NCI-H1092 treated with DMSO at 0.1 percent for 48 hours (cell line): ENCODE measurements around the gene SDR9C7.
"Not testable (repeated sequence)": the region's sequence is repeated elsewhere in the genome, so short reads cannot be mapped to it uniquely, and the experiment has no call there.

ENCODE experiments used
- DNase-seq: peaks from one replicate; lab custom pipeline; 2025; lab: John Stamatoyannopoulos, UW

The SDR9C7 gene

GRCh38 chr12:56933826-56934625, at the start of gene SDR9C7:
Gene SDR9C7, minus strand, starts transcription at chr12:56934408. Its CDS starts 147 bp downstream, at chr12:56934261.
- no peak for DNase-seq

- no peak for DNase-seq
Measured at GRCh38 chr12:56983386-56983785, 49.2 kb upstream of the SDR9C7 start.

GRCh38 chr12:56982578-56983236, 48.5 kb upstream of the SDR9C7 start:
- DNase-seq = not testable (repeated sequence)

DNA sequence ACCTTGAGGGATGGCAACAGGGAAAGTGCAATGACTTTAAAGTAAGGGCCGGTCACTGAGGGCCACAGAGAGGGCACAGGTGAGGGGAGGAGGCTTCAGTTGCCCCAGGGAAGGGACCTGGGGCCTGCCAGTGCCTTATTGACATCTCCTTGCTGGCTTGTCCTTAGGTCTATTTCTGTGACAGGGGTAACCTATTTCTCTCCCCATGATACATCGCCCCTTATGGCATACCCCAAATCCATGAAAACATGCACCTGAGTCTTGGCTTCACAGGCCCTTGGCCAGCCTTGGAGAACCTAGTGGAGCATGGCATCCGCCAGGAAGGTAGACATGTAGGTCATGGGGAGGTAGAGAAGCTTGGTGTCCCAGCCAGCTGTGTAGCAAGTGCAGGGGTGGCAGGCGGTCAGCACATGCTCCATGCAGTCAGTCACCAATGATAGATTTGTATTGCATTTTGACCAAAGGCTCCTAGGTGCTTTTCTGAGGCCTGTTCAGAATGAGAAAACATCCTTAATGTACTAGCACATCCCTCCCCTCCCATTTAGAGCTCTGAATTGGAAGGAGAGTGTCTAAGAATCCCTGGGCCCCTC, 46.8 kb upstream of the SDR9C7 start:
- DNase-seq = no peak

- DNase-seq = no peak
Measured at GRCh38 chr12:56980268-56980667, 46.1 kb upstream of the SDR9C7 start.

DNA sequence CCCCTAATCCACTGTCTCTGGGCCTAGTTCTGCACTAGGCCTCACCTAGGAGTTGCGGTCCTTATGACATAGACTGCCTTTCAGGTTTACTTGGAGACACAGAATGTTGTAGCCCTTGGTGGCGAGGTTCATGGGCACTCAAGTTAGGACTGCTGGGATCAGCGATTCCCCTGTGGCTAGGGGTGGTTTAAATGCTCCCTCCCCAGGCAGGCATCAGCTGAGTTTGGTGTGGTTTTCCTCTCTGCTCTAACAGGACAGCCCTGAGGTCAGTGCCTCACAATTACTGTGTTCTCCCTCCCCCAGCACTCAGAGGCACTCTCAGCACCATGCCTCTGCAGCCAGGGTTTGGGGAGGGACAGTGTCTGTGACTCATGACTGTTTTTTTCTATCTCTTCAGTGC, 45.4 kb upstream of the SDR9C7 start:
- no peak for DNase-seq

DNA sequence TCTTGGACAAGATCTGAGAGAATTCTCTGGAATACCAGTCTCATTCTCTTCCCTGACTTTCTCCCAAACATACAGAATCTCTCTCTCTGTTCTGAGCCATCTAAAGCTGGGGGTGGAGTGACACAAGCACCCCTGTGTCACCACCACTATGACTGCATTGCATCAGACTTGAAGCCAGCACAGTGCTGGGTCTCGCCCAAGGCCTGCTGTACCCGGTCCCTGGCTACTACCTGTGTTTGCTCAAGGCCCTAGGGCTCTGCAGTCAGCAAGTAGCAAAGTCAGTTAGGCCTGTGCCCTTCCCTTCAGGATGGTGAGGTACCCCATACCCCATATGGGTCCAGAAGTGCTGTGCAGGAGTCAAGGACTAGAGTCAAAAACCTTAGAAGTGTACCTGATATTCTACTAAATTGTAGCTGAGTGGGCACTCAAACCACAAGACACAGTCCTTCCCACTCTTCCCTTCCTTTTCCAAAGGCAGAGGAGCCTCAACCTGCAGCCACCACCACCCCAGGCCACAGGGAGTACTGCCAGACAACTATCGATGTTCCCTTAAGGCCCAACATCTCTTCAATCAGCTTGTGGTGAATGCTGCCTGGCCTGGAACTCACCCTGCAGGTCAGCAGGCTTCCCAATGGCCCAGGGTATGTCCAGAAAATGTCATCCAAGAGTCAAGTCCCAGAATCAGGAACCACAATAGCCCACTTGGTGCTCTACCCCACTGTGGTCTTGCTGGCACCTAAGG, 44.4 kb upstream of the SDR9C7 start:
- no peak for DNase-seq

- not testable (repeated sequence) for DNase-seq
Measured at GRCh38 chr12:56977361-56977760, 43.2 kb upstream of the SDR9C7 start.

GRCh38 chr12:56974224-56974623, 40.0 kb upstream of the SDR9C7 start:
- not testable (repeated sequence) for DNase-seq

DNA sequence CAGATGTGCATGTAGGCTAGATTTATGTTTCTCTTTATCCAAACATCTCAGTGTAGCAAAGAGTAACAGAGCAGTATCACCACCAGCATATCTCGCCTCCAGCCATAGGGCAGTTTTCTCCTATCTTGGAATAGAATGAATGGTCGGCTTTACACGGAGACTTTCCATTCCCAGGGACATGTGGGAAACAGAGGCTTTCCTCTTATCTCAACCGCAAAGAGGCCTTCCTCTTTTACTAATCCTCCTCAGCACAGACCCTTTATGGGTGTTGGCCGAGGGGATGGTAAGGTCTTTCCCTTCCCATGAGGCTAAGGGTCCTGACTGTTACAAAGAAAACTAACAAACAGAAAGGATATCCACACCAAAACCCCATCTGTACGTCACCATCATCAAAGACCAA, 34.7 kb upstream of the SDR9C7 start:
- not testable (repeated sequence) for DNase-seq

- not testable (repeated sequence) for DNase-seq
Measured at GRCh38 chr12:56965997-56966642, 31.9 kb upstream of the SDR9C7 start.

GRCh38 chr12:56965124-56965523, 30.9 kb upstream of the SDR9C7 start:
- not testable (repeated sequence) for DNase-seq

DNA sequence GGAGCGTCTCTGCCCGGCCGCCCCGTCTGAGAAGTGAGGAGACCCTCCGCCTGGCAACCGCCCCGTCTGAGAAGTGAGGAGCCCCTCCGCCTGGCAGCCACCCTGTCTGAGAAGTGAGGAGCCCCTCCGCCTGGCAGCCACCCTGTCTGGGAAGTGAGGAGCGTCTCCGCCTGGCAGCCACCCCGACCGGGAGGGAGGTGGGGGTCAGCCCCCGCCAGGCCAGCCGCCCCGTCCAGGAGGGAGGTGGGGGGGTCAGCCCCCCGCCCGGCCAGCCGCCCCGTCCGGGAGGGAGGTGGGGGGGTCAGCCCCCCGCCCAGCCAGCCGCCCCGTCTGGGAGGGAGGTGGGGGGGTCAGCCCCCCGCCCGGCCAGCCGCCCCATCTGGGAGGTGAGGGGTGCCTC, 29.3 kb upstream of the SDR9C7 start:
- not testable (repeated sequence) for DNase-seq

- not testable (repeated sequence) for DNase-seq
Measured at GRCh38 chr12:56962247-56962646, 28.0 kb upstream of the SDR9C7 start.

DNA sequence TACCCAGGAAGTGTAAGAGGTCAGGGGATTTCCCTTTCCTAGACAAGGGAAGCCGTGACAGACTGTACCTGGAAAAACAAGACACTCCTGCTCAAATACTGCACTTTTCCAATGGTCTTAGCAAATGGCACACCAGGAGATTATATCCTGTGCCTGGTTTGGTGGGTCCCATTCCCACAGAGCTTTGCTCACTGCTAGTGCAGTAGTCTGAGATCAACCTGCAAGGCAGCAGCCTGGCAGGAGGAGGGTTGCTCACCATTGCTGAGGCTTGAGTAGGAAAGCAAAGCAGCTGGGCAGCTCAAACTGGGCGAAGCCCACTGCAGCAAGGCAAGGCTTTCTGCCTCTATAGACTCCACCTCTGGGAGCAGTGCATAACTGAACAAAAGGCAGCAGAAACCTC, 24.2 kb upstream of the SDR9C7 start:
- no peak for DNase-seq

DNA sequence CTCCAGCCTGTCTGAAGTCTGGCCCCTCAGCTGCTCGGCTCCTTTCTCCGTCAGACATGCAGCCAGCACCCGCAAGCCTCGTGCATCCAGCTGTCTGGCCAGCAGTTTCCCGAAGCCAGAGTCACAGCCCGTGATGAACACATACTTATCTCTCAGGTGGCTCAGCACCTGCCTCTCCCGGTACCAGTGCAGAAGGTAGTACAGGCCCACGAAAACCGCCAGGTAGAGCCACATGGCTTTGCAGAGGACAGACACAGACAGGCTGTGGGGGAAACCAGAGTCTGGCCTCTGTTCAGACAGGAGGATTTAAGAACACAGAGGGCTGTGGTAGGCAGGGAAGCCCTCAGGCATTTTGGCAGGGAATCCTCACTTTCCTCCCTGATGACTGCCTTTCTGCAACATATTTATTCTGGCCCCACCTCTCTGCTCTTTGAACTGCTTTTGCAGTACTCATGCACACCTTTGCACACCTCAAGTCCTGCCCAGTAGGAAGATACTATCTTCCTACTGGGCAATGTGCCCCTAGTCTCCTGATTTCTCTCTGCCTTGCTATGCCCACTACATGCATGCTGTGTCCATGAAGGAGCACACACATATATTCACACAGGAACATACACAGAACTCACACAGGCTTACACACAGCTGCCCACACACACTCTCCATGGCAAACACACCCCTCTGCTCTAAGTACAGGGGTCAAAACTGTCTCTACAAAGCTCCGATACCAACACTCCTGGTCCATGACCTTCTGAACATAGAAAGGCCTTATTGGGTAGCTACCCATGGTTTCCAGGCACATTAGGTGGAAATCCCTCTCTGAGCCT, 23.2 kb upstream of the SDR9C7 start, which contains the start of gene RDH16:
TSS of gene RDH16 (minus strand) at position 380 of the 824 bp plus-strand sequence. CDS start at position 234, 146 bp downstream.
- DNase-seq = no peak

- no peak for DNase-seq
Measured at GRCh38 chr12:56955631-56956256, 21.5 kb upstream of the SDR9C7 start.

DNA sequence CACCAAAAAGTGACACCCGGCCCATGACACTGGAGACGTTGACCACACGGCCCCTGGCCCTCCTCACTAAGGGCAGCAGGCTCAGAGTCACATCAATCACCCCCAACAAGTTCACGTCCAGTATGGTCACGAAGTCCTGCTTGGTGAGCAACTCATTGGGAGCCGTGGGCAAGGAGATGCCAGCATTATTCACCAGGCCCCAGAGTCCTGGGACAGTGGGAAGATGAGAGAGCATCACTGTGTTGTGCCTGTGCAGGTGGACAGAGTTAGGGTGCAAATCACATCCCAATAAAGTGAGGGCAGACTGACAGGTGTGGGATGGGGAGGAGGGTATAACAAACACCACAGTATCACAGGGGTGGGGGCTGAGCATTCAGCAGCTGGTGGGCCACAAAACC, 20.7 kb upstream of the SDR9C7 start:
- no peak for DNase-seq

- DNase-seq = no peak
Measured at GRCh38 chr12:56954057-56954957, 20.1 kb upstream of the SDR9C7 start.
